NT2/D1 (cell line): ENCODE data around the gene RGS3.

ENCODE experiments used
- SUZ12 ChIP-seq: IDR thresholded peaks from 2 replicates; pipeline ENCODE4 v1.6.1; 2011; ENCODE audit not compliant: insufficient read length, insufficient read depth; ENCODE audit errors: extremely low read depth
- YY1 ChIP-seq: IDR thresholded peaks from 2 replicates; pipeline ENCODE4 v1.6.1; 2011; ENCODE audit not compliant: insufficient read length, insufficient read depth
- ZNF274 ChIP-seq: IDR thresholded peaks from 2 replicates; pipeline ENCODE4 v1.6.1; 2011; ENCODE audit warnings: mild to moderate bottlenecking, low read depth, low read length

- TF ChIP-seq ZNF274: no peak
- TF ChIP-seq YY1: no peak
- TF ChIP-seq SUZ12: no peak
Observed at GRCh38 chr9:113573046-113573958, 109.8 kb downstream of the RGS3 start.
